Transverse colon (tissue), 4 donors: ENCODE results near the gene MDH1. TPM values are rescaled to one million over a fixed set of nuclear protein-coding genes. Genes with fewer than 3 reads are reported as not detected.
"Not testable (repeated sequence)": the region's sequence is repeated elsewhere in the genome, so short reads cannot be mapped to it uniquely, and the experiment has no call there.

Experiments
- DNase-seq: peaks from one replicate; pipeline ENCODE4 v3.0.0-alpha.2; 2019
- H3K27ac ChIP-seq, 4 donors: fragments of 200-600 bp; sonication (generic); 2 replicates each; pipeline ENCODE4 v1.5.1; 2016 to 2018; ENCODE audit warnings: inconsistent platforms in 4 of 4
- H3K27me3 ChIP-seq: fragments of 200-600 bp; sonication (generic); 2 replicates; pipeline ENCODE4 v1.5.1; 2017; ENCODE audit warnings: inconsistent platforms
- H3K36me3 ChIP-seq, 4 donors: fragments of 200-600 bp; sonication (generic); 2 replicates each; pipeline ENCODE4 v1.5.1; 2017 to 2019; ENCODE audit warnings: inconsistent platforms in 4 of 4
- H3K4me1 ChIP-seq, 4 donors: fragments of 200-600 bp; sonication (generic); 2 replicates each; pipeline ENCODE4 v1.5.1; 2017 to 2020; ENCODE audit warnings: inconsistent platforms in 4 of 4
- H3K4me3 ChIP-seq, 4 donors: fragments of 200-600 bp; sonication (generic); 1 replicate in 1 of 4; 2 replicates in 3 of 4; pipeline versions ENCODE4 v1.5.1 to v1.6.1; 2017 to 2019; ENCODE audit warnings: inconsistent platforms in 4 of 4
- H3K9me3 ChIP-seq, 2 donors: fragments of 200-600 bp; sonication (generic); 2 replicates each; pipeline ENCODE4 v1.5.1; 2017 to 2019; ENCODE audit warnings: inconsistent platforms in 2 of 2
- CTCF ChIP-seq, 5 experiments: fragments of 200-600 bp in 3 of 5; fragments of 450-650 bp in 2 of 5; sonication (generic) in 3 of 5; IDR thresholded peaks; 1 replicate in 2 of 5; 2 replicates in 3 of 5; pipeline ENCODE4 v1.5.1; 2016 to 2017; ENCODE audit warnings: antibody characterized with exemption in 5 of 5, inconsistent platforms in 3 of 5, mild to moderate bottlenecking in 2 of 5, moderate library complexity in 1 of 5
- EP300 ChIP-seq: sonication (generic); formaldehyde crosslinking; IDR thresholded peaks from one replicate; pipeline ENCODE4 v1.6.1; 2017; ENCODE audit warnings: antibody characterized with exemption, low read depth
- POLR2A ChIP-seq: fragments of 450-650 bp; IDR thresholded peaks from one replicate; pipeline ENCODE4 v1.6.1; 2016; ENCODE audit warnings: antibody characterized with exemption, mild to moderate bottlenecking, moderate library complexity
- POLR2AphosphoS5 ChIP-seq, 3 donors: sonication (generic); formaldehyde crosslinking; IDR thresholded peaks; one replicate each; pipeline ENCODE4 v1.6.1; 2016; ENCODE audit warnings: antibody characterized with exemption in 3 of 3
- WGBS, 2 donors: methylation state at CpG; one replicate each; pipeline ENCODE4 v1.1.5; 2018; ENCODE audit warnings: low coverage in 1 of 2; 5-methylcytosine and 5-hydroxymethylcytosine counted together
- in situ Hi-C, 4 donors: fragments of 200-750 bp; cut with MboI; loops; one replicate each; pipeline versions ENCODE4 v1.15.0 to v1.15.1; 2017; ENCODE audit warnings: low sequenced_read_pairs in 3 of 4, low pct_ligation_motif_present in 1 of 4, low pct_unique_long_range_greater_than_20kb in 1 of 4
- intact Hi-C: fragments of 100-400 bp; cut with DNase I; formaldehyde crosslinking; loops from one replicate; pipeline ENCODE4 v1.15.1; 2023; ENCODE audit warnings: low total_unique reads
- total RNA-seq, 4 donors: library from RNA; depleted of rRNA; stranded (reverse); fragments of >200 nt; gene quantifications; one replicate each; pipeline ENCODE4 v1.1.0, GENCODE V29; 2016

The MDH1 gene
- total RNA-seq, 4 donors from 2014 or later: 55.5 to 179 (median 141) TPM

- TF ChIP-seq EP300: no peak
- no peak for TF ChIP-seq POLR2AphosphoS5 (IDR thresholded peaks at IDR 0.05)
- no peak for TF ChIP-seq CTCF (IDR thresholded peaks at IDR 0.05)
- TF ChIP-seq POLR2A: no peak
- in situ Hi-C loops (no loop called here), intact Hi-C loops (no loop called here)
- H3K4me1 ChIP-seq: no peaks in the 10 kb centered on the region
- no peaks in the 10 kb centered on the region for H3K36me3 ChIP-seq
- H3K27ac ChIP-seq: no peak overlapping the region
- no peak for DNase-seq
- H3K9me3 ChIP-seq: peaks cover 13 to 15% of the 10 kb centered on the region in 2 donors
- H3K4me3 ChIP-seq: no peak overlapping the region
- no peaks in the 10 kb centered on the region for H3K27me3 ChIP-seq
Observed at GRCh38 chr2:63562751-63563150, 26.0 kb upstream of the MDH1 start.

GRCh38 chr2:63569740-63570139 is 19.0 kb upstream of the MDH1 start:
- in situ Hi-C loops (no loop called here), intact Hi-C loops (no loop called here)
- Histone ChIP-seq H3K27me3 (no peaks in the 10 kb centered on the region), H3K36me3 (no peaks in the 10 kb centered on the region), H3K4me3 (no peak overlapping the region), H3K4me1 (no peaks in the 10 kb centered on the region), H3K27ac (no peak overlapping the region), H3K9me3 (peaks cover 6 to 8% of the 10 kb centered on the region in 2 donors)
- DNase-seq: no peak
- no peak for TF ChIP-seq POLR2A

GRCh38 chr2:63571291-63571690 is 17.5 kb upstream of the MDH1 start:
- Histone ChIP-seq H3K36me3 (no peaks in the 10 kb centered on the region), H3K27me3 (no peaks in the 10 kb centered on the region), H3K27ac (no peak overlapping the region), H3K4me1 (no peaks in the 10 kb centered on the region), H3K9me3 (peaks cover 6 to 8% of the 10 kb centered on the region in 2 donors), H3K4me3 (no peak overlapping the region)
- intact Hi-C loops (no loop called here), in situ Hi-C loops (no loop called here)
- no peak for DNase-seq
- WGBS, 2 donors: 72 to 92% methylated on average over 2 of the region's 2 CpGs
- no peak for TF ChIP-seq POLR2A
- no peak for TF ChIP-seq CTCF (IDR thresholded peaks at IDR 0.05)
- TF ChIP-seq POLR2AphosphoS5 (IDR thresholded peaks at IDR 0.05): no peak
- TF ChIP-seq EP300: no peak

GRCh38 chr2:63572001-63572400 is 16.8 kb upstream of the MDH1 start:
- Histone ChIP-seq H3K9me3 (peaks cover 2 to 8% of the 10 kb centered on the region in 2 donors), H3K4me1 (no peaks in the 10 kb centered on the region), H3K27ac (no peak overlapping the region), H3K36me3 (no peaks in the 10 kb centered on the region), H3K4me3 (no peak overlapping the region), H3K27me3 (no peaks in the 10 kb centered on the region)
- in situ Hi-C loops (no loop called here), intact Hi-C loops (no loop called here)
- TF ChIP-seq POLR2A: no peak
- no peak for TF ChIP-seq CTCF (IDR thresholded peaks at IDR 0.05)
- no peak for TF ChIP-seq POLR2AphosphoS5 (IDR thresholded peaks at IDR 0.05)
- TF ChIP-seq EP300: no peak
- 90 to 100% methylated on average over 2 of the region's 2 CpGs for WGBS, 2 donors
- no peak for DNase-seq

- H3K27me3 ChIP-seq, H3K27ac ChIP-seq, intact Hi-C loops, H3K36me3 ChIP-seq, H3K4me1 ChIP-seq, H3K9me3 ChIP-seq, H3K4me3 ChIP-seq, DNase-seq, in situ Hi-C loops: not testable (repeated sequence)
- 80 to 94% methylated on average over 1 to 3 of the region's 3 CpGs for WGBS, 2 donors
Observed at GRCh38 chr2:63573026-63573425, 15.7 kb upstream of the MDH1 start.

- H3K27me3 ChIP-seq, H3K9me3 ChIP-seq, H3K4me1 ChIP-seq, DNase-seq, H3K27ac ChIP-seq, in situ Hi-C loops, H3K4me3 ChIP-seq, intact Hi-C loops, H3K36me3 ChIP-seq: not testable (repeated sequence)
- 95 to 96% methylated on average over 8 to 13 of the region's 13 CpGs for WGBS, 2 donors
Observed at GRCh38 chr2:63573726-63574345, 14.9 kb upstream of the MDH1 start.
